KMS-11 (cell line): ENCODE measurements around the gene CFAP46.

Experiments used
- H2AFZ ChIP-seq: fragments of 200-600 bp; sonication (generic); 2 replicates; pipeline ENCODE4 v1.6.1; 2016; ENCODE audit warnings: antibody characterized with exemption, mixed run types, low read depth
- H3K27ac ChIP-seq: fragments of 200-600 bp; sonication (generic); 2 replicates; pipeline ENCODE4 v1.6.1; 2016; ENCODE audit warnings: mild to moderate bottlenecking, mixed run types
- H3K27me3 ChIP-seq: fragments of 200-600 bp; sonication (generic); 2 replicates; pipeline ENCODE4 v1.6.1; 2017; ENCODE audit warnings: mild to moderate bottlenecking, low read depth, mixed run types, moderate library complexity; ENCODE audit not compliant: insufficient read depth
- H3K36me3 ChIP-seq: fragments of 200-600 bp; sonication (generic); 2 replicates; pipeline ENCODE4 v1.6.1; 2017; ENCODE audit warnings: mild to moderate bottlenecking, mixed run types; ENCODE audit not compliant: insufficient read depth
- H3K4me1 ChIP-seq: fragments of 200-600 bp; sonication (generic); 2 replicates; pipeline ENCODE4 v1.6.1; 2016; ENCODE audit warnings: mild to moderate bottlenecking, low read depth, mixed run types; ENCODE audit not compliant: poor library complexity, severe bottlenecking
- H3K4me2 ChIP-seq: fragments of 200-600 bp; sonication (generic); 2 replicates; pipeline ENCODE4 v1.7.0; 2016; ENCODE audit warnings: mild to moderate bottlenecking, mixed run types
- H3K4me3 ChIP-seq: fragments of 200-600 bp; sonication (generic); IDR thresholded peaks from 2 replicates; pipeline ENCODE4 v1.6.1; 2017; ENCODE audit warnings: low read depth, low read length, mixed read lengths; ENCODE audit not compliant: insufficient read depth
- H3K79me2 ChIP-seq: fragments of 200-600 bp; sonication (generic); 2 replicates; pipeline ENCODE4 v1.6.1; 2016; ENCODE audit warnings: low read depth, mixed run types; ENCODE audit not compliant: insufficient read depth
- H3K9ac ChIP-seq: fragments of 200-600 bp; sonication (generic); 2 replicates; pipeline ENCODE4 v1.6.1; 2016; ENCODE audit warnings: mild to moderate bottlenecking, mixed run types
- H4K20me1 ChIP-seq: fragments of 200-600 bp; sonication (generic); 2 replicates; pipeline ENCODE4 v1.6.1; 2016; ENCODE audit warnings: mild to moderate bottlenecking, mixed run types; ENCODE audit not compliant: insufficient read depth
- TF ChIP-seq, protein P1 (sequence below): fragments of 200-600 bp; sonication (generic); conservative IDR thresholded peaks from 2 replicates; pipeline ENCODE4 v1.6.1; 2017; ENCODE audit warnings: low read depth, mild to moderate bottlenecking, antibody characterized with exemption, low read length, moderate library complexity, mixed read lengths

The CFAP46 gene

DNA sequence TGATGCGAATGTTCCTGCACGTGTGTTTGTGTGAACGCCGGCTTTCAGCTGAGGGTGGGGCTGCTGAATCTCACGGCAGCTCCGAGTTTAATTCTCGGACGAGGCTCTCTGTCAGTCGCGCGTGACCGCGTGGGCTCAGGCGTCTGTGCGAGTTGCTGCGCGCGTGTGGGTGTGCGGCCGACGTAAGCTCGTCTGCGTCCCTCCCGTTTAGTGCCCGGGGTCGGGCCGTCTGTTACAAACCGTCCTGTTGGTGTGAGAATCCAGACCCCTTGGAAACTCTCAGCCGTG, 41.6 kb upstream of the CFAP46 start:
- TF ChIP-seq, protein P1, sequence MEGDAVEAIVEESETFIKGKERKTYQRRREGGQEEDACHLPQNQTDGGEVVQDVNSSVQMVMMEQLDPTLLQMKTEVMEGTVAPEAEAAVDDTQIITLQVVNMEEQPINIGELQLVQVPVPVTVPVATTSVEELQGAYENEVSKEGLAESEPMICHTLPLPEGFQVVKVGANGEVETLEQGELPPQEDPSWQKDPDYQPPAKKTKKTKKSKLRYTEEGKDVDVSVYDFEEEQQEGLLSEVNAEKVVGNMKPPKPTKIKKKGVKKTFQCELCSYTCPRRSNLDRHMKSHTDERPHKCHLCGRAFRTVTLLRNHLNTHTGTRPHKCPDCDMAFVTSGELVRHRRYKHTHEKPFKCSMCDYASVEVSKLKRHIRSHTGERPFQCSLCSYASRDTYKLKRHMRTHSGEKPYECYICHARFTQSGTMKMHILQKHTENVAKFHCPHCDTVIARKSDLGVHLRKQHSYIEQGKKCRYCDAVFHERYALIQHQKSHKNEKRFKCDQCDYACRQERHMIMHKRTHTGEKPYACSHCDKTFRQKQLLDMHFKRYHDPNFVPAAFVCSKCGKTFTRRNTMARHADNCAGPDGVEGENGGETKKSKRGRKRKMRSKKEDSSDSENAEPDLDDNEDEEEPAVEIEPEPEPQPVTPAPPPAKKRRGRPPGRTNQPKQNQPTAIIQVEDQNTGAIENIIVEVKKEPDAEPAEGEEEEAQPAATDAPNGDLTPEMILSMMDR = no peak
- Histone ChIP-seq H3K9ac (no peak overlapping the region), H3K36me3 (no peaks in the 10 kb centered on the region), H4K20me1 (no peaks in the 10 kb centered on the region), H3K4me1 (no peaks in the 10 kb centered on the region), H3K4me2 (no peak overlapping the region), H3K27ac (no peak overlapping the region), H3K79me2 (no peaks in the 10 kb centered on the region), H3K27me3 (peaks cover 17% of the 10 kb centered on the region; the same call in 1 of the 2 replicates), H2AFZ (no peak overlapping the region), H3K4me3 (no peak overlapping the region)

DNA sequence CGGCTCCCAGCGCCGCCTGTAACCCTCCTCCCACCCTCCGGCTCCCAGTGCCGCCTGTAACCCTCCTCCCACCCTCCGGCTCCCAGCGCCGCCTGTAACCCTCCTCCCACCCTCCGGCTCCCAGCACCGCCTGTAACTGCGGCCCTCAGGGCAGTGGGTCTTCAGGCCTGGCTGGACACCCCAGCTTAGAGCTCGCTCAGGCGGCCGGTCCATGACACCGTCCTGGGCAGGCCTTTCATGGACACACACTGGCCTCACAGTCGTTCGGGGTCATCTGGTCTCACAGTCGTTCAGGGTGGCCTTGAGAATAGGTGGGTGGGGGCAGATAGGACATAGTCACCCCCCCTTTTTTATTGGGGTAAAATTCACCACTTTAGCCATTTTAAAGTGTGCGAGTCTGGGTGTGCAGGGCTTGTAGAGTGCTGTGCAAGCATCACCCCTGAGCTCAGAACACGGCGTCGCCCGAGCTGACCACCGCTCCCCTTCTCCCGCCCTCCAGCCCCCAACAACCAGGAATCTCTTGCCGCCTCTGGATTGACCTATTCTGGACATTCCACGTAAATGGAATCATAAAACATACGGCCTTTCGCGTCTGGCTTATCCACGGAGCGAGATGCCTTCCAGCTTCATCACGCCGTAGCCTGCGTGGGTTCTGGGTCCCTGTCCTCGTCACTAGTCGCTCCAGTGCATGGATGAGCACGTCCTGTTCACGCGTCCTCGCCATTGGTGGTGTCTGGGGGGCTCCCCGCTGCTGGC, 41.1 kb upstream of the CFAP46 start:
- no peak overlapping the region for H2AFZ ChIP-seq
- H3K4me1 ChIP-seq = no peaks in the 10 kb centered on the region
- H3K27me3 ChIP-seq = peaks cover 17% of the 10 kb centered on the region; the same call in 1 of the 2 replicates
- no peaks in the 10 kb centered on the region for H4K20me1 ChIP-seq
- H3K4me3 ChIP-seq = no peak overlapping the region
- H3K79me2 ChIP-seq = no peaks in the 10 kb centered on the region
- no peak overlapping the region for H3K27ac ChIP-seq
- no peak overlapping the region for H3K4me2 ChIP-seq
- no peak overlapping the region for H3K9ac ChIP-seq
- TF ChIP-seq, protein P1 = no peak
- no peaks in the 10 kb centered on the region for H3K36me3 ChIP-seq

GRCh38 chr10:132982301-132982989, 40.1 kb upstream of the CFAP46 start:
- TF ChIP-seq, protein P1 = no peak
- Histone ChIP-seq H3K4me2 (no peak overlapping the region), H3K9ac (no peak overlapping the region), H2AFZ (no peak overlapping the region), H3K36me3 (no peaks in the 10 kb centered on the region), H3K4me1 (no peaks in the 10 kb centered on the region), H3K27me3 (peaks cover 26% of the 10 kb centered on the region; the same call in 1 of the 2 replicates), H3K79me2 (no peaks in the 10 kb centered on the region), H3K4me3 (no peak overlapping the region), H4K20me1 (no peaks in the 10 kb centered on the region), H3K27ac (no peak overlapping the region)

DNA sequence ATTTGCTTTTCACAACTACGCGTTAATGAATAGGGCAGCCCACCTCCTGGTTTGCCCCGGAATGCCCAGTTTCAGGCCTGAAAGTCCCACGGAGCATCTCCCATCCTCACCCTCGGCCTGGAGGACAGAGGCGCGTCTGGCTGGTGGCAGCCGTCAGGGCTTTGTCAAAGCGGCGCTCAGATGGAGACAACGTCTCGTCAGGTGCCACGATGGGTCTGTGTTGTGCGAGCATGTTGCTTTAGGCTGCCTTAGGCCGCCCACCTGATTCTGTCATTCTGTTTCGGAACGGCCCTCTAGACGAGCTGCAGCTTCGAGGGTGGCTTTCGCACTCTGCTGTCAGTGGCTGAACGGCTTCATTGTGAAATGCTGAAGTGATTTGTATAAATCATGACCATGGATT, 39.4 kb upstream of the CFAP46 start:
- peaks cover 26% of the 10 kb centered on the region; the same call in 1 of the 2 replicates for H3K27me3 ChIP-seq
- H3K4me2 ChIP-seq = no peak overlapping the region
- H3K9ac ChIP-seq = no peak overlapping the region
- H4K20me1 ChIP-seq = no peaks in the 10 kb centered on the region
- no peaks in the 10 kb centered on the region for H3K4me1 ChIP-seq
- H3K27ac ChIP-seq = no peak overlapping the region
- TF ChIP-seq, protein P1 = no peak
- H3K79me2 ChIP-seq = no peaks in the 10 kb centered on the region
- no peak overlapping the region for H3K4me3 ChIP-seq
- no peak overlapping the region for H2AFZ ChIP-seq
- no peaks in the 10 kb centered on the region for H3K36me3 ChIP-seq
